ENCODE measurements around the gene DEDD.

DEDD gene

GRCh38 chr1:161091796-161092507, 40.5 kb downstream of the DEDD start:
- no peak for DNase-seq (ENCODE audit: low read depth)

- DNase-seq (ENCODE audit: low read depth): no peak
Measured at GRCh38 chr1:161091093-161091492, 41.4 kb downstream of the DEDD start.

GRCh38 chr1:161090617-161091016, 41.9 kb downstream of the DEDD start:
- DNase-seq (ENCODE audit: low read depth): no peak

- no peak for DNase-seq (ENCODE audit: low read depth)
Measured at GRCh38 chr1:161089938-161090337, 42.5 kb downstream of the DEDD start.

GRCh38 chr1:161089251-161089924, 43.1 kb downstream of the DEDD start, which contains the start of gene NECTIN4:
TSS of gene NECTIN4 (minus strand) at chr1:161089558. CDS start at chr1:161089296, 262 bp downstream.
- DNase-seq (ENCODE audit: low read depth): no peak

- DNase-seq (ENCODE audit: low read depth): no peak
Measured at GRCh38 chr1:161088587-161089110, 43.8 kb downstream of the DEDD start.

GRCh38 chr1:161086457-161086856, 46.0 kb downstream of the DEDD start:
- DNase-seq (ENCODE audit: low read depth): no peak

- no peak for DNase-seq (ENCODE audit: low read depth)
Measured at GRCh38 chr1:161085165-161085564, 47.3 kb downstream of the DEDD start.

GRCh38 chr1:161084597-161084988, 47.9 kb downstream of the DEDD start:
- DNase-seq (ENCODE audit: low read depth): no peak

- no peak for DNase-seq (ENCODE audit: low read depth)
Measured at GRCh38 chr1:161083748-161084596, 48.5 kb downstream of the DEDD start.

GRCh38 chr1:161082996-161083747, 49.3 kb downstream of the DEDD start:
- DNase-seq (ENCODE audit: low read depth): no peak

- no peak for DNase-seq (ENCODE audit: low read depth)
Measured at GRCh38 chr1:161082483-161082882, 50.0 kb downstream of the DEDD start.

GRCh38 chr1:161081519-161081918, 50.9 kb downstream of the DEDD start:
- no peak for DNase-seq (ENCODE audit: low read depth)

GRCh38 chr1:161080441-161081405, 51.7 kb downstream of the DEDD start:
- DNase-seq (ENCODE audit: low read depth): no peak

- DNase-seq (ENCODE audit: low read depth): no peak
Measured at GRCh38 chr1:161079436-161080110, 52.9 kb downstream of the DEDD start.

GRCh38 chr1:161077426-161077825, 55.0 kb downstream of the DEDD start:
- no peak for DNase-seq (ENCODE audit: low read depth)

GRCh38 chr1:161076410-161076809, 56.1 kb downstream of the DEDD start:
- no peak for DNase-seq (ENCODE audit: low read depth)

GRCh38 chr1:161074676-161075368, 57.6 kb downstream of the DEDD start:
- no peak for DNase-seq (ENCODE audit: low read depth)

GRCh38 chr1:161073474-161074121, 58.9 kb downstream of the DEDD start:
- no peak for DNase-seq (ENCODE audit: low read depth)

Data from activated T-cell treated with anti-CD3 and anti-CD28 coated beads for 48 hours (primary cell).